CD1c-positive myeloid dendritic cell (primary cell): ENCODE measurements around the gene MILR1.
"Not testable (repeated sequence)": the region's sequence is repeated elsewhere in the genome, so short reads cannot be mapped to it uniquely, and the experiment has no call there.

Source experiments
- DNase-seq: peaks from one replicate; pipeline ENCODE4 v3.0.0-alpha.2; 2016; ENCODE audit errors: extremely low spot score

MILR1 gene

GRCh38 chr17:64470625-64471024 lies 21.7 kb downstream of the MILR1 start:
- DNase-seq: no peak

DNA sequence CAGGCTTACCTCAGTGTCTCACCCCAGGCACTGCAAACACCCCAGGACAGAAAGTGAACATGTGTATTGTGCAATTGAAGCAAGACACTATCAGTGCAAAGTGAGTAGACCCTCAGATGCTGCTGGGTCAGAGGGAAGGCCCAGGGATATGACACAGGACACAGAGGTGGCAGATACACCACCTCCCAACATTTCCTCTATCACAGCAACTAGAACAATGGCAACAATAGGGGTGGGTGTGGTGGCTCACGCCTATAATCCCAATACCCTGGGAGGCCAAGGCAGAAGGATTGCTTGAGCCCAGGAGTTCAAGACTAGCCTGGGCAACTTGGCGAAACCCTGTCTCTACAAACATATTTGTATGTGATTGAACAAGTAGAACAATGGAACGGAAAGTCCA lies 22.5 kb downstream of the MILR1 start:
- DNase-seq: no peak

DNA sequence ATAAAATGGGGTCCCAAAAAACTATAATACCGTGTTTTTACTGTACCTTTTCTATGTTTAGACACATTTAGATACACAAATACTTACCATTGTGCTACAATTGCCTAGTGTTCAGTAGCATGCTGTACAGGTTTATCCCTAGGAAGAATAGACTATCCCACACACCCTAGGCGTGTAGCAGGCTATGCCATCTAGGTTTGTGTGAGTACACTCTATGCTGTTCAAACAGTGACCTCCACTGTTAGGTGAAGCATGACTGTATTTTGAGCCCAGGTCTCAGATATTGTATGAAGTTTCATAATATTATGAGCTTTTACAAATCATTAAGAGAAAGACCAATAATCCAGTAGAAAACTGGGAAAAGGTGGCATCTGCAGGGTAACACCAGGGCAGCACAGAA lies 23.6 kb downstream of the MILR1 start:
- no peak for DNase-seq

DNA sequence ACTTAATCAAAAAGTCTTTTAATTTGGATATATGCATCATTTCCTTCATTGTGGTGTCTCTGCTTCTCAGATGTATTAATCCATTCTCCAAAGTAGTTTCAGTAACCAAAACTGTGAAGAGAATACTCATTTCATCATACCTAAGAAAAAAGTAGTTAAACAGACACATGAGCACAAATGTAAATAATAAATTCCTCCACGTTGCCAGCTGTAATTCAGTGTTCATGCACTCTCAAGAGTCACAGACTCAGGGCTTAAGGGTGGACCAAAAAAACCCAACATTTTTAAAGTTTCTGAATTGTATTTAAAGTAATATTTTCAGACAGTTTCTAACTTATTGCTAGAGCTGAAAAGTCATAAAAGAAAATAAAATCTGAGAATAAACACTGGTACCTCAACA lies 28.9 kb downstream of the MILR1 start:
- no peak for DNase-seq

DNA sequence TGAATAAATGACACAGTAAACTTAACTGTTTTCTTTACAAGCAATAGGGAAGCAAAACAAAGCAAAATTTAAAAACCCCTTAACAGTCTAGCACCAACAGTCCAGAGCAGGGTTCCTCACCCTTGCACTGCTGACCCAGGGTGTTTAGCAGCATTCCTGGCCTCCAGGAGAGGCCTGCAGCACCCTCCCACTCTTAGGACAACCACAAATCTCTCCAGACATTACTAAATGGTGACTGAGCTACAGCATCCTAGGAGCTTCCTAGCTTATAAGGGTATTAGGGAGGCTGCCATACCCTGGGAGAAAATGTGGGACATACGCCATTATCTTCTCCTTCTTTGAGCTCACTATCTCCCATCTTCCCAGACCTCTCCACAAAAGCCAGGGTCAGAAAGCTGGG lies 32.0 kb downstream of the MILR1 start:
- DNase-seq: no peak

DNA sequence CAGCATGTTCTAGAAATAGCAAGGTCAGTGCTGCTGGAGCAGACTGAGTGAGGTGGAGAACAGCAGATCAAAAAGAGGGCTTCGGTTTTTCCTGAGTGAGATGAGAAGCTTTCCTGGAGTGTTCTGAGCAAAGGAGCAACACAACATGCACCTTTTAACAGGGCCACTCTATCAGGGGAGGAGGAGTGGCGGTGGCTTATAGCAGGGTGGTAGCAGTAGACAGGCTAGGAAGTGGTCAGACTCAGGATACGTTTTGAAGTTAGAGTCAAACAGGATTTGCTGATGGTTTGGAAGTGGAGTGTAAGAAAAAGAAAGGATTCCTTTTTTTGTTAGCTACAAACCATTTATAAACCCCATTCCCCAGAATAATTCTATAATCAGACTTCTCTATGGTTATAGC lies 35.5 kb downstream of the MILR1 start:
- DNase-seq: no peak

DNA sequence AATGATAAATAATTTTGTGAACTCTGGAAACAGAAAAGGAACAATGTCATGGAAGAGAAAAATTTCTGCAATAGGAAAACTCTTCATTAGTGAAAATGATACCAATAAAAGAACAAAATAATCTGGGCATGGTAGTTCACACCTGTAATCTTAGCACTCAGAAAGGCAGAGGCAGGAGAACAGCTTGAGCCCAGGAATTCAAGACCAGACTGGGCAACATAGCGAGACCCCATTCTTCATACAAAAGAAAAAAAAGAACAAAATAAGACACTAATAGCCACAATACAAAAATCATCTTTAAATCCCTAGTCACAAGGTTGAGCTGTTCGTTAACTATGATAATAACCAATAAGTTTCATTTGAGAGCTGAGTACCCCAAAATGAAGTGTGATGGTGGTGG lies 39.4 kb downstream of the MILR1 start:
- DNase-seq: no peak

- DNase-seq: peak; percentile 57
Measured at GRCh38 chr17:64491034-64491860, 42.3 kb downstream of the MILR1 start.

GRCh38 chr17:64491994-64492393 lies 43.1 kb downstream of the MILR1 start:
- no peak for DNase-seq

GRCh38 chr17:64492481-64493109 lies 43.7 kb downstream of the MILR1 start:
- peak; percentile 64 for DNase-seq

DNA sequence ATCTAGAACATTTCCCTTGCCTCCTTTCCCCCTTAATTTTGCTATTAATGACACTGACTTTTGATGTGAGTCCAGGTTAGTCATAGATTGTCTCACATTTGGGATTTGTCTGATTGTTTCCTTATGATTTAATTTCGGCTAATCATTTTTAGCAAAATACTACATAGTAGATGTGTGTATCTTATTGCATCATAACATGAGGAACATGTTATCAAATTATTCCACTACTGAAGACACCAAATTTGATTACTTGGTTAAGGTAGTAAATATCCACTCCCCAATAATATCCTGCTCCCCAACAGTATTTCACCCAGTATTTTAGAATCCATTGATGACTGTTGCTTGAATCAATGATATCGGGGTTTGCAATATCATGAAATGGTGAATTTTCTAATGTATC lies 45.2 kb downstream of the MILR1 start:
- no peak for DNase-seq

GRCh38 chr17:64495300-64495699 lies 46.4 kb downstream of the MILR1 start:
- not testable (repeated sequence) for DNase-seq

GRCh38 chr17:64496348-64496785 lies 47.5 kb downstream of the MILR1 start:
- peak; percentile 68 for DNase-seq

DNA sequence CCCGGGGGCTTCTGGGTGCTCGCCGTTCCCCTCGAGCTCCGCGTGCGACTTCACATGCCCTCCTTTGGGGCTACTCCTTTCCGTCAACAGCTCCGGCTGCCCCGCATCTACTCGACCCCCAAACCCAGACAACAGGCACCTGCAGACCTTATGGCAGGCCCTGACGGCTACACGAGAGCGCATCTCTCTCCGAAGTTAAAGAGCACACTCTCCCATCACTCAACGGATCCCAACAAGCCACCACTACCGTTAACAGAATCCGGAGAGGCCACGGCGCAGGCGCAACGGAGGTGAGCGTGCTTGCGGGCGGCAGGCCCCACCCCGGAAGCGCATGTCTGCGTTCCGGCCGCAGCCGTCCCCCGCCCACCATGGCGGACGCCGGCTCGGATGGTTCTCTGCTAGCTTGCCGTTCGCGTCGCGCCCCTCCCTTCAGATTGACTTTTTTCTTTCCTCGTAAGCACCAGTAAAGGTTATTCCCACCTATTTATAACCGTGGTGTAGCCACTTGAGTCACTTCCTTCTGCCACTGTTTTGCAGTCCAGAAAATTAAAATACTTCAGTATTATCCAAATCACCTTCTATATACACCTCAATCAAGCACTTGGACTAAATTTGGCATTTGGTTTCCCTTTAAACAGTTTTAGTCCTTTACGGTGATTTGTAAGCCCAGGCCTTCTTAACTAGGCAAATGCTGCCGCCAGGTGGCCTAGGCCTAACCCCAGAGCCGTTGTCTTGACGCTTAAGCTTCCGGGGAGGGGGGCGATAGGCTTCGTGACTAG lies 48.1 kb downstream of the MILR1 start, which contains the start of gene POLG2:
Gene POLG2, minus strand, starts transcription at position 269 of the 779 bp plus-strand sequence. Its CDS starts 86 bp downstream, at position 183.
- peak; percentile 98 for DNase-seq

DNA sequence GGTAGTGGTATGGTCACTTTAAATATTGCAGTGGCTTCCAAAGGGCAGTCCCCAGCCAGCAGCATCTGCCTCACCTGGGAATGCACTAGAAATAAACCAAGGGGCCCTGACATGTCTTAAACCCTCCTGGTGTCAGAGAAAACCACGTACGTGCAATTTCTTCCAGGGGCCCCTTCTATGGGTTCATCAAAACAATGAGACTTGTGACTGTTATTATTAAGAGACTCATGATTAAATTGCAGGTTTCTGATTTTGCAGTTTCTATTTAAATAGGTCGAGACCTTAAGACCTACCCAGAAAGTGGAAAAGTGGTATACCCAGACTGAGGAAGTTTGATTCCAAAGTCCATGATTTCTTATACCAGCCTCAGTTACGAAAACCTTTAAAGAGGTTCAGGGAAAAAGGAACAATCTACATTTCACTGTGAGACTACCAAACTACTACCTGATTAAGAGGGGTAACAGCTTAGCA lies 48.7 kb downstream of the MILR1 start:
- DNase-seq: peak; percentile 53

DNA sequence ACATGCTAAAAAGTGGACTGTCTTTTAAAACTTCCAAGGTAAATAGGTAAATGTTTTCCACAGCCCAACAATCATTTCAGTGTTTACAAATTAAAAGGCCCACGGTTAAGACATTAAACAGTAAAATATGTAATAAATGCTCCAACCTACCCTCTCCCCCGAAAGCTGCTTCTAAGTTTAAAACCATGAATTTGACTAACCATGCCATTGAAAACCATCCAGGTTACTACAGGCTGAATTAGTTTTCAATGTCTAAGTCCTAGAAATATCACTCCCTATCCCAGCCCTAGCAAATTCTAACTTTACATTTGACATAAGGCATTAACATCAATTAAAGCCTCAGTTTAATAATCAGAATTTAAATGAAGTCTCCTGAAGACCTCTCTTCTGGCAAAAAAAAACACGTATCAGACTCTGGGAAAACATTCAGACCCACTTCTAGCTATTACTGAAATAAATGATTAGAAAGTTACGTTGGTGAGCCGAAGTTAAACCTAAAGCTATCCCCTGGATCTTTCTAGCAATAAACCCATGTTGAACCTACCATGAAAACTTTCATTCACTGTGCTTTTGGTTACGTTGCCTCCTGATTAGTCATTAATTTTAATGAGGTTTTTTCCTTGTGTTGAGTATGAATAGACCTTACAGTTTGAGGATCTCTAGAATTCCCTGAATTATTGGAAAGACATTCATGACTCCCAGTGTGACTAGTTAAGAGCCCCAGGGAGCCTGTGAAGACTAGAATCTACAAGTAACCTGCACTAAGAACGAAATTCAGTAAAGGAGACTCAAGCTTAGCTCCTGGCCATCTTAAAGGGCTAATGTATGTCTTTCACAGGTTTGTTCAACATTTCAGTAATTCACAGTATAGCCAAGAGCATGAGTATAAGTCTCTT lies 49.6 kb downstream of the MILR1 start:
- no peak for DNase-seq

GRCh38 chr17:64499805-64500486 lies 51.0 kb downstream of the MILR1 start:
- no peak for DNase-seq

DNA sequence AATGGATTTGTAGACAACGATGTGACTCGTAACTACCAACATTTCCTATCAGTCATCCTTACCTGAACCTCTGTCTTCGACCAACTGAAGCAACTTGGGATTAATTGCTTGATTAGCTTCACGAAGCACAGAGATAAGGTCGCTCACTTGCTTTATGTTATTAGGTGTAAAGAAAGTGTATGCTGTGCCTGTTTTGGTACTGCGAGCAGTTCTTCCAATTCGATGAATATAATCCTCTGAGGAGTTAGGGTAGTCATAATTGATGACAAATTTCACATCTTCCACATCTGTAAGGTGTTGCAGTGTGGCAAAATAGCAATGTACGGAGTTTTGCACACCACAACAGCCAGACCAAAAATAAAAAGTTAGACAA lies 51.6 kb downstream of the MILR1 start:
- no peak for DNase-seq

DNA sequence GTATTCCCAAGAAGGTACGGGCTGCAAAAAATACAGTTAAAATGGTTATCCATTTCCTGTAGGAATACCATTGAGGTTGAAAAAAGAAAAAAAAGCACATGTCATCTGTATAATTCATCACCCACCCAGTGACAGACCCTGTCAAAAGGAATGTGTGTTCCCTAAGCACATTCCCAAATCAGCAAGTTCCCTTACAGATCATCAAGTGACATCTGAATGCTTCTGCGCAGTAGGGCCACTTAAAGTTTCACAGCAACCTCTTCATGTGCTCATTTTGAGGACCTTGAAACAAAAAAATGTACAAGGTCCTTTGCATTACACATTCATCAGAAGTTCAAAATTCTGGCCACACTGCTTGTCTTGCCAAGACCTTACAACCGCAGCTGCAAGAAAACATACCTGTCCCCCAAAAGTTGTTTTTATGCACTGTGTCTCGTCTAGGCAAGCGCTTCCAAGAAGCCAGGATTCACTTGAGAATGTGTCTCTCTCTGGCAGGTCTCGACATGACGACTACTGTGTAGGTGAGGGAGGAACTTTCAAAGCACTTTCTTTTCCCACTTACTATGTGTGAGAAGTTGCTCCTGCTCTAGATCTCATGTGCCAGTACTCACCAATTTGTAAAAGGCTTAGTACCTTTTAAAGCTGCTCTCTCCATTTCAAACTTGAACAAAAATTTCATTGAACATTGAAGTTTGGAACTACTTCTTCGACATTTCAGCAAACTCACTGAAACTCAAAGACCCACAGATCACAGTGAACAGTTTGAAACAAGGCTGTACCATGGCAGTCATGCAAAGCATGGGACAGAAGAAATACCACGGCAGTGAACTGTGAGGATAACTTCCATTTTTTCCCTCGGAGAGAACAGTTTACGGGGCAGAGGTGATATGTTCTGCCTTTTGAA lies 52.2 kb downstream of the MILR1 start:
- no peak for DNase-seq

DNA sequence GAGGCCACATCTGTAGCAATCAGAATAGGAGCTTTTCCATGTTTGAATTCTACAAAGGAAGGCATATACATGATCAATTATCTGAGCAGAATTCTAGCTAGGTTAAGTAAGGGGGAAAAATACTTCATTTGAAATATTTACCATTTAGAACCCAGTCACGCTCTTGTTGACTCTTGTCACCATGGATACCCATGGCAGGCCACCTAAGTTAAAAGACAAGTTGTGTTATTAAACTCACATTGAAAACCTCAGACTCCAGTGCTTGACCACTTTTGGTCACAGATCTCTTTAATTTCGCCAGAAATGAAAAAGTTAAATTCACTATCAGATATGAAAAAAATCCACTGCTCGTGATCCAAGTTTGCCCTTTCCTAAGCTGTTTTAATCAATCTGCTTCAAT lies 53.1 kb downstream of the MILR1 start:
- no peak for DNase-seq
